Activated CD4-positive, alpha-beta T cell treated with anti-CD3 and anti-CD28 coated beads for 36 hours (primary cell): Measurements from ENCODE around the gene NME2. TPM values are rescaled to one million over a fixed set of nuclear protein-coding genes. Genes with fewer than 3 reads are reported as not detected.
"Not testable (repeated sequence)": the region's sequence is repeated elsewhere in the genome, so short reads cannot be mapped to it uniquely, and the experiment has no call there.

Source experiments
- ATAC-seq: fragments of 200-7000 bp; cut with Tn5 transposase; one replicate; pipeline ENCODE4 v1.10.0; 2021; ENCODE audit warnings: mild to moderate bottlenecking, moderate library complexity
- CTCF ChIA-PET: fragments of 350-600 bp; sonication (Branson Sonifier 250); formaldehyde crosslinking; loops from one replicate; lab custom pipeline; 2021; ENCODE audit warnings: antibody characterized with exemption; lab: Charles Lee
- POLR2A ChIA-PET: fragments of 350-600 bp; sonication (Branson Sonifier 250); formaldehyde crosslinking; loops from one replicate; lab custom pipeline; 2021; ENCODE audit warnings: antibody characterized with exemption, inconsistent platforms; lab: Charles Lee
- DNase-seq: peaks from one replicate; pipeline ENCODE4 v3.0.0-alpha.2; 2020
- H3K27ac Mint-ChIP-seq: one replicate; pipeline ENCODE4 v1.8.0; 2021; ENCODE audit warnings: mixed read lengths
- H3K27me3 Mint-ChIP-seq: one replicate; pipeline ENCODE4 v1.8.0; 2021; ENCODE audit warnings: mixed read lengths
- H3K36me3 Mint-ChIP-seq: one replicate; pipeline ENCODE4 v1.8.0; 2021; ENCODE audit warnings: low read depth, mixed read lengths
- H3K4me1 Mint-ChIP-seq: one replicate; pipeline ENCODE4 v1.8.0; 2021; ENCODE audit warnings: mixed read lengths
- H3K4me3 Mint-ChIP-seq: one replicate; pipeline ENCODE4 v1.8.0; 2021; ENCODE audit warnings: mild to moderate bottlenecking, moderate library complexity, mixed read lengths
- H3K9me3 Mint-ChIP-seq: one replicate; pipeline ENCODE4 v1.8.0; 2021; ENCODE audit warnings: low read depth, mixed read lengths
- intact Hi-C, 2 experiments: fragments of 100-400 bp; cut with DNase I in 1 of 2; cut with micrococcal nuclease in 1 of 2; formaldehyde crosslinking; loops; one replicate each; pipeline versions ENCODE4 v1.14.2 to v1.15.1; 2022 to 2024; cut with DNase I, micrococcal nuclease
- total RNA-seq, 2 experiments: library from RNA; stranded (reverse); gene quantifications; one replicate each; pipeline ENCODE4 v1.2.3, GENCODE V29; 2021

Gene NME2
- total RNA-seq, 2 experiments from 2014 or later = 703 to 827 TPM

DNA sequence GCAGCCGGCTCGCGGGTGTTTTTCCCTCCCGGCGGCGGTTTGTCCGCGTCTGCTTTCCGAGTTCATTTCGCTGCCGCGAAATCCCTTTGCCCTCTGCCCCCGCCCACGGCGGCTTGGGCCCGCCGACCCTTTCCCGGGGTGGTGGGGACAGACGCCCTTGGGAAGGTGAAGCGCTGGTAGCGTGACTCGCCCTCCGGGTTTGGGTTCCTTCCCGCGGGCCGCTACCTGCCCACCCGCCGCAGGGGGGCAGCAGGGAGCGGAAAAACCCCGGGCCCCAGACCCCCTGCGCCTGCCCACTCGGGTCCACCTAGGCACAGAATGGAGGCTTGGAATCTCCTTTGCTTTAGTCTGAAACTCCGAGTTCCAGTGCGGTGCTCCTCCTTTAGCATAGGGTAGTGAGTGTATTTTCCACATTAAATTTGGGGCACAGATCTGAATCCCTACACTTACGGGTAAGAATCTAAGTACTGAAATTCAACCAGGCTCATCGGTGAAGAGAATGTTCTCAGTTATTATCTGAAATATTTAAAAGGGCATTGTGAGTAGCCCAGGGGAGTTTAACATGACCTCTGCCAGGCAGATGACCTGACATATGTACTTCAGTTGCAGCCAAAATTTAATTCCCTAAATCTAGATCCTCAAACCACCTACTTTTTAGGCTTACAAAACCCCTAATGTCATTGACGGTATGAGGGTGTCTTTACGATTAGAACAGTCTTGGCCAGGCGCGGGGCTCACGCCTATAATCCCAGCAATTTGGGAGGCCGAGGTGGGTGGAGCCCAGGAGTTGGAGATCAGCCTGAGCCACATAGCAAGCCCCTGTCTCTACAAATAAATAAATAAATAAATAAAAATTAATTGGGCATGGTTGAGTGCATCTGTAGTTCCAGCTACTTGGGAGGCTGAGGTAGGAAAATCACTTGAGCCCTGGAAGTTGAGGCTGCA, 1.0 kb downstream of the NME2 start:
- Mint-ChIP-seq H3K27ac (peak overlapping the region; percentile 95), H3K4me1 (peaks cover 31% of the 10 kb centered on the region), H3K36me3 (peaks cover 61% of the 10 kb centered on the region), H3K27me3 (no peaks in the 10 kb centered on the region), H3K9me3 (no peaks in the 10 kb centered on the region), H3K4me3 (peak overlapping the region; percentile 79)
- ChIA-PET POLR2A (interaction anchor here (2.7 kb wide), 1 partner anchor 13 kb away, joined by 23 read pairs; the partner anchor contains the start of gene NME1), CTCF (interaction anchor here (0.6 to 1.0 kb wide), 2 partner anchors 11 to 42 kb away, joined by 3 read pairs; no protein-coding TSS in a partner anchor)
- ATAC-seq (peak; percentile 67), DNase-seq (peak; percentile 84)
- intact Hi-C loops = loop anchor here (1.0 to 5.0 kb wide), 6 partner anchors 14 to 301 kb away; partner anchors contain the start of genes MBTD1 (in 2 of the 2), NME1 (in 2 of the 2), UTP18 (in 2 of the 2) and SPAG9 (in 1 of the 2)

DNA sequence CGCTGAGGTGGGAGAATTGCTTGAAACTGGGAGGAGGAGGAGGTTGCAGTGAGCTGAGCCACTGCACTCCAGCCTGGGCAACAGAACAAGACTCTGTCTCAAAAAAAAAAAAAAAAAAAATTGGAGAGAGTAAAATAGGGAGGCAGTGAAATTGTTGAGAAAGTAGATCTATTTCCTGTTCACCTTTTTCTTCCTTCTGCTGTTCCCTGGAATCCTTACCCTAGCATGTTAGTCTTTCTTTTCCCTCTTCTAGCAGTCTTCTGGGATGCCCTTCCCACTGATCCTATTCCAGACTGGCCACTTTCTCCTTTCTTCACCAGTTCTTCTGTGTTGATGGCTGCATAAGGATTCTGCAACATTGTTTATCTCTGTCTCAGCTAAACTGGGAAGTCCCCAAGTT, 3.1 kb downstream of the NME2 start:
- DNase-seq (no peak), ATAC-seq (no peak)
- CTCF ChIA-PET = no interaction called here
- peak overlapping the region; percentile 60 for H3K27ac Mint-ChIP-seq
- no peak overlapping the region for H3K4me3 Mint-ChIP-seq
- intact Hi-C loops = loop anchor here in 1 of 2 experiments (5.0 kb wide), 1 partner anchor 47 kb away; the partner anchor contains the start of gene SPAG9
- peaks cover 31% of the 10 kb centered on the region for H3K4me1 Mint-ChIP-seq
- H3K36me3 Mint-ChIP-seq = peaks cover 51% of the 10 kb centered on the region
- H3K27me3 Mint-ChIP-seq = no peaks in the 10 kb centered on the region
- POLR2A ChIA-PET = no interaction called here
- no peaks in the 10 kb centered on the region for H3K9me3 Mint-ChIP-seq

DNA sequence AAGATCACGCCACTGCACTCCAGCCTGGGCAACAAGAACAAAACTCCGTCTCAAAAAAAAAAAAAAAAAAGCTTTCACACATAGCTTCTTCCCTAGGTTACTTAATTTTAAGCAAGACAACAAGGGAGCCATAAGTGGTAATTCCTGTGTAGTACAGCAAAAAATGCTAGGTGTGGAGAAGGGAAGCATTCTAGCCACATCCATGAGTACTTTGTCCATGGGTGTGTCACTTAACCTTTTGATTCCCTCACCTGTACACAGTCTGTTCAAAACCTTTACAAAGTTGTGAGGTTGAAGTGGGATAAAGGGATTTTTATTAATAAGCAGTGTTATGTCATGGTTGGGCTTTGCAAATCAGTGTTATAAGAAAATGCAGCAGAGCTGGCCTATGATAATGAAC, 4.5 kb downstream of the NME2 start:
- peaks cover 46% of the 10 kb centered on the region for H3K36me3 Mint-ChIP-seq

DNA sequence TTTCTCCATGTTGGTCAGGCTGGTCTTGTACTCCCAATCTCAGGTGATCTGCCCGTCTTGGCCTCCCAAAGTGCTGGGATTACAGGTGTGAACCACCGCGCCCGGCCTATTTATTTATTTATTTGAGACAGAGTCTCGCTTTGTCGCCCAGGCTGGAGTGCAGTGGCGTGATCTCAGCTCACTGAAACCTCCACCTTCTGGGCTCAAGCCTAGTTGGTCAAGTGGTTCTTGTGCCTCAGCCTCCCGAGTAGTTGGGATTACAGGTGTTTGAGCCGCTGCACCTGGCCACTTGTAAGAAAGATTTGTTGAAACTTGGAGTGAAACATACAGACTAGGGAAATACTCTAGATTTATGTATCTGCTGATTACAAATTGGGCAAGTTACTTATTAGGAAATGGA, 5.8 kb downstream of the NME2 start:
- DNase-seq, ATAC-seq, intact Hi-C loops, H3K27me3 Mint-ChIP-seq, H3K27ac Mint-ChIP-seq, H3K4me3 Mint-ChIP-seq, H3K9me3 Mint-ChIP-seq: not testable (repeated sequence)
- H3K36me3 Mint-ChIP-seq = peaks cover 42% of the 10 kb centered on the region
- H3K4me1 Mint-ChIP-seq = peaks cover 20% of the 10 kb centered on the region
- CTCF ChIA-PET = interaction anchor here (0.5 kb wide), 1 partner anchor 173 kb away, joined by 3 read pairs; no protein-coding TSS in a partner anchor
- POLR2A ChIA-PET = interaction anchor here (0.5 kb wide), 1 partner anchor 228 kb away, joined by 3 read pairs; no protein-coding TSS in a partner anchor

More for the DNA sequence above, 4.5 kb downstream of the NME2 start:
- intact Hi-C loops = no loop called here
- ATAC-seq (no peak), DNase-seq (no peak)
- no peak overlapping the region for H3K4me3 Mint-ChIP-seq
- H3K4me1 Mint-ChIP-seq = peaks cover 24% of the 10 kb centered on the region
- H3K27ac Mint-ChIP-seq = no peak overlapping the region
- CTCF ChIA-PET = interaction anchor here (1.4 kb wide), 1 partner anchor 16 kb away, joined by 3 read pairs; no protein-coding TSS in a partner anchor
- no peaks in the 10 kb centered on the region for H3K9me3 Mint-ChIP-seq
- H3K27me3 Mint-ChIP-seq = no peaks in the 10 kb centered on the region
- POLR2A ChIA-PET = no interaction called here

DNA sequence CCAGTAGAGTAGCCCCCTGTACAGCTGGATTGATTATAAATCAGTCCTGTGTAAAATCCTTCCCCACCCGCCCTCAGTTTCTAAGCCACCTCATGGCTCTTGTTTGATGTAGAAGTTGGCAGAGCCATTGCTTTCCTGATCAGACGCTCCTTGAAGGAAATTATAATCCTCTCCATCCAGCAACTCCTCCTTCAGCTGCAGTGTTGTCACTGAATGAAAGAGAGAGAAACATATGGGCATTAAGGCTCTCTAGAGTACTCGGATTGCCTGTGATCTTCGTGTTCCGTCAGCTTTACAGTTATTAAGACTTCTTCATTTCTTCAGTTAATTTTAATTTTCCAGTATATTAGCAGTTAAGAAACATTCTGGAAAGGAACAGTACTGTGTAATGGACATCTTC, 14.3 kb downstream of the NME2 start:
- CTCF ChIA-PET = no interaction called here
- no peak for ATAC-seq
- H3K27ac Mint-ChIP-seq = no peak overlapping the region

DNA sequence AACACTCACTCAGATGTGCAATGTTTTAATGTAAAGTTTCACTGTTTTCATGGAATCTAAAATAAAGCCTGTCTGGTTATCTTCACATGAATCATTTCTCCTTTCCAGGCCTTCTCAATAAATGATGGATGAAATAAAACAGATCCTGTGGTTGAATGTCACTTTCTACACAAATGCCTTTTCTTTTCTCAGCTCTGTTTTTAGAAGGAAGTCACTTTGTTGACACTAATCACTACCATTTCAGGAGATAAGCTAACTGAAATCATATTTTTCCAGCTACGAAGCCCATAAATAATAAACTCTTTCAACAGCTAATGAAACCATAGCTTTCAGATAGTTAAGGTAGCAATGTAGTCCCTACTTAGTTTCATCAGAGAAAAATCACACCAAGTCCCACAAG, 17.9 kb downstream of the NME2 start:
- ChIA-PET POLR2A (no interaction called here), CTCF (interaction anchor here (1.2 kb wide), 1 partner anchor 179 kb away, joined by 4 read pairs; no protein-coding TSS in a partner anchor)
- DNase-seq = no peak
- H3K27me3 Mint-ChIP-seq = no peaks in the 10 kb centered on the region
- H3K9me3 Mint-ChIP-seq = no peaks in the 10 kb centered on the region
- H3K36me3 Mint-ChIP-seq = peaks cover 19% of the 10 kb centered on the region
- intact Hi-C loops = no loop called here
- peaks cover 3% of the 10 kb centered on the region for H3K4me1 Mint-ChIP-seq
- no peak for ATAC-seq
- no peak overlapping the region for H3K4me3 Mint-ChIP-seq
- peak overlapping the region; percentile 7 for H3K27ac Mint-ChIP-seq

More for the DNA sequence above, 14.3 kb downstream of the NME2 start:
- Mint-ChIP-seq H3K27me3 (no peaks in the 10 kb centered on the region), H3K9me3 (no peaks in the 10 kb centered on the region), H3K36me3 (peaks cover 11% of the 10 kb centered on the region), H3K4me3 (no peak overlapping the region), H3K4me1 (peaks cover 3% of the 10 kb centered on the region)
- DNase-seq = no peak
- intact Hi-C loops = no loop called here
- POLR2A ChIA-PET = no interaction called here

DNA sequence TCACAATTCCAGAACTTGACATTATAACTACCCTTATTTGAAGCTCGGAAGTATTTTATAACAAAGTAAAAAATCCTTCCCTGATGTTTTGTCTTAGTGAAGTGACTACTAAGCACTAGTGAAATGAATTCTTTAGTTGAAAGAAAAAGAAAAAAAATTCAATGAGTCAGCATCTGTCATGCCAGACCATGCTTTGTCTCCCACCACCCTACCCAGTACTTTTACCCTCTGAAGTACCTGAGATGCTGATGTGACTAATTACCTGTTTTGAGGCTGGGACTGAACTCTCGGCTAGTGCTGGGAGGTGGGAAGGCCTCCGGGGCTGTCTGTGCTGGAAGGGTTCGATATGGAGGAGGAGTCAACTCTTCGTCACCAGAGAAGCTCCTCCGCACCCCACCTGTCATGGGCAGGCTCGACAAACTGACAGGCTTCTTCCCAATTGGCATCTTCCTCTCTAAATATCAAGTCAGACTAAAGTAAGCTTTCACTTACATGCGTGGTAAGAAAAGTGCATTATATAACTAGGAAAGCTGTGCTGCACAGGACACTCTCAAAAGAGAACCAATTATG, 19.6 kb downstream of the NME2 start:
- ATAC-seq (no peak), DNase-seq (no peak)
- Mint-ChIP-seq H3K9me3 (no peaks in the 10 kb centered on the region), H3K27ac (peak overlapping the region; percentile 19), H3K4me1 (peaks cover 3% of the 10 kb centered on the region), H3K4me3 (no peak overlapping the region), H3K36me3 (peaks cover 23% of the 10 kb centered on the region), H3K27me3 (no peaks in the 10 kb centered on the region)
- intact Hi-C loops = no loop called here
- POLR2A ChIA-PET = no interaction called here
- CTCF ChIA-PET = interaction anchor here (0.8 to 1.8 kb wide), 3 partner anchors 14 to 185 kb away, joined by 3 to 9 read pairs (median 3); no protein-coding TSS in a partner anchor

DNA sequence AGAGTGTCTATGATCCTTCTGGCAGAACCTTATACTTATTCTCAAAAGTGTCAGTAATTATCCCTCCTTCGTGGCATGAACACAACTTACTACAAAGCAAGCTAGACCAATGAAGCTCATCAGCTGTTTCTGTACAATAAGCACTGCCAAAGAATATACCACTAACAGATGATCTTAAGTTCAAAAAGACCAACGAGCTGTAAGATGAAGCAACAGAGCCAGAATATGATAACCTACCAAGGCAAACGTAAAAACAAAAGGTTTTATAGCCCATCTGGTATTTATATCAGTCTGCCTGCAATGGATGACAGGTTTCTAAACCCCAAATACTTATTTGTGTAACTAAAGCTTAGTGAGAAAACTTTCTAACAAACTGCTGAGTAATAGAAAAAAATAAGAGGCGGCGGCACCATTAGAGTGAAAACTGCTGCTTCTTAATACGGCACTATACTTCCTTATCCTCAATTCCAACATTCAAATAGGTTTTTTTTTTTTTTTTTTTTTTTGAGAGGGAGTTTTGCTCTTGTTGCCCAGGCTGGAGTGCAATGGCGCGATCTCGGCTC, 22.1 kb downstream of the NME2 start:
- POLR2A ChIA-PET = no interaction called here
- Mint-ChIP-seq H3K36me3 (peaks cover 25% of the 10 kb centered on the region), H3K4me1 (peaks cover 3% of the 10 kb centered on the region), H3K27me3 (no peaks in the 10 kb centered on the region), H3K9me3 (no peaks in the 10 kb centered on the region), H3K4me3 (no peak overlapping the region), H3K27ac (no peak overlapping the region)
- CTCF ChIA-PET = interaction anchor here (0.6 kb wide), 1 partner anchor 46 kb away, joined by 3 read pairs; no protein-coding TSS in a partner anchor
- intact Hi-C loops = no loop called here
- no peak for DNase-seq
- no peak for ATAC-seq

DNA sequence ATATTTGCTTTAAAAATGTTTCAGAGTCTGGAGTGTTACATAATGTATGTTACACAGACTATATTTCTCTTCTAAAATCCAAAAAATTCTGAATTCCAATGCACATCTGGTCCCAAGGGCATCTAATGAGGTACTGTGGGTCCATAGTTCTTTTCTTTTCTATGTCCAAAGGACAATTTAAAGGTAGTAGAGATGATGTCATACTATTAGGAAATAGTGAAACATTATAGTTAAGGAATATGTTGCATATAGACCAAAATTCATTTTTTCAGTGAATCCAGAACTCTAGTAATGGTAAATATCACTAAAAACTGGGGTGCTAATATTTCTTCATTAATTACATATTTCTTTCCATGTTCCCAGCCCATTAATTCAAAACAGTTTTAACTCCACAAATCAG, 23.0 kb downstream of the NME2 start:
- intact Hi-C loops = no loop called here
- no peaks in the 10 kb centered on the region for H3K27me3 Mint-ChIP-seq

DNA sequence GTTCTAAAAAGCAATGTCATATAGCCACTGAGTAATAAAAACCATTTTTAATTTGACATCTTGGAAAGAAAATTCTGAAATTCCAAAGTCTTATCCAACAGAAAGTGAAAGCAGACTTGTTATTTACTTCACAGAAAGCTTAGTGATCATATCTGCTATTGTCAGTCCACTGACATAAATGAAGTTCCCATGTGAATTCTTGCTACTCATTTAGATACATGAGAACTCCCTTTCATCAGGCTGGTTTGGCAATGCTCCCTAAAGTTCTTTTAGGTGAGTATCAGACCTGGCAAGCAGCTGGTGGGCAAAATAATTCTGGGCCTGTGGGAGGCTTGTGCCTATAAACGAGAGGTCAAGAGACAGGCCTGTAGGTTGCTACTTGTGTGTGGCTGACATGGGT, 23.4 kb downstream of the NME2 start:
- Mint-ChIP-seq H3K36me3 (peaks cover 25% of the 10 kb centered on the region), H3K27me3 (no peaks in the 10 kb centered on the region), H3K27ac (peak overlapping the region; percentile 28), H3K9me3 (no peaks in the 10 kb centered on the region), H3K4me1 (no peaks in the 10 kb centered on the region), H3K4me3 (no peak overlapping the region)
- intact Hi-C loops = no loop called here
- ChIA-PET CTCF (no interaction called here), POLR2A (no interaction called here)
- ATAC-seq (no peak), DNase-seq (no peak)

More for the DNA sequence above, 23.0 kb downstream of the NME2 start:
- no peak for DNase-seq
- H3K9me3 Mint-ChIP-seq = no peaks in the 10 kb centered on the region
- no peak overlapping the region for H3K4me3 Mint-ChIP-seq
- ATAC-seq = no peak
- no peak overlapping the region for H3K27ac Mint-ChIP-seq
- H3K4me1 Mint-ChIP-seq = peaks cover 1% of the 10 kb centered on the region
- peaks cover 25% of the 10 kb centered on the region for H3K36me3 Mint-ChIP-seq
- POLR2A ChIA-PET = no interaction called here
- CTCF ChIA-PET = no interaction called here

DNA sequence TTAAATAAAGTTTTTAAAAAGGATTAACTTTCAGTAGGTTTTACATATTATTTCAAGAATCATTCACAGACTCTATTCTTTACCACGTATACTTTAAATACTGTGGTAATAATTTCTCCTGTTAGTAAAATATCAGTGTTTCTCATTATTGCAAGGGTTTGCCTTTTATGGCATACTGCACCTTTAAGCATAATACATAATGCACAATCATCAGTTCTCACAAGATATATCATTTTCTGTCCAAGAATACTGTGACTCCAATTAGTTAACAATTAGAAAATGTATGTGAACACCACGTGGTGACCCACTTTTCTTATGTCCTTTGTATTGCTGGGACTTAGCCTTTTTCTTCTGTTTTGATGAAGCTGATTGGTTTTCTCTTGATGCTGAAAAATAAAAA, 25.7 kb downstream of the NME2 start:
- CTCF ChIA-PET = no interaction called here
- POLR2A ChIA-PET = no interaction called here
- no peak for DNase-seq
- intact Hi-C loops = no loop called here
- no peaks in the 10 kb centered on the region for H3K4me1 Mint-ChIP-seq
- H3K9me3 Mint-ChIP-seq = no peaks in the 10 kb centered on the region
- ATAC-seq = no peak
- no peaks in the 10 kb centered on the region for H3K27me3 Mint-ChIP-seq
- no peak overlapping the region for H3K4me3 Mint-ChIP-seq
- H3K36me3 Mint-ChIP-seq = peaks cover 18% of the 10 kb centered on the region
- H3K27ac Mint-ChIP-seq = no peak overlapping the region
